ENCODE measurements around the gene CPN1. TPM values are rescaled to one million over a fixed set of nuclear protein-coding genes. Genes with fewer than 3 reads are reported as not detected.

The CPN1 gene
- total and polyA plus RNA-seq, 4 experiments from 2014 or later, result not detected

DNA sequence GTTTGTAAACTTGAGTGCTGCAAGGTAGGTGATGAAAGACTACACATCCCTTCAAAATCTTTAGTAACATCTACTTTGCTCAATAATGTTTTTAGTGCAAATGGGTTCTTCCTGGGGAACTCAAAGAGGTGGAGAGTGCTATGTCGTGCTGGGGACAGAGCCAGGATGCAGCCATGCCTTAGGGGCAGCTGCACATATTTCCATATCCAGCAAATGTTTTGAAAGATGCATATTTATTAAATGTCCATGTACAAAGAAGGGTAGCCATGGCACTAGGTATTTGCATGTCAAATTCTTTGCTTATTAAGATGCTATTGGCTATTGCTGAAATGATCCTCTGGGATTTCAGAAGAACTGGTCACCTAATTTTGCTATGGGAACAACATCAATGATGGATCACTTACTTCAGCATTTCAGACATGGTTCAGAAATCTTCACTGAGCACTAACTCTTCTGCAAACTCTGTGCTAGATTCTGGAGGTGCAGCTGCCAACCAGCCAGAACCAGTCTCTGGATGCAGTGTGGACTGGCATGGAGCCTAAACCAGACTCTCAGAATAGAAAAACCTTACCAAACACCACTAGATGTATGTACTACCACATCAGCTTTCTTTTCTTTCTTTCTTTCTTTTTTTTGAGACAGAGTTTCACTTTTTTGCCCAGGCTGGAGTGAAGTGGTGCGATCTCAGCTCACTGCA lies 40.2 kb downstream of the CPN1 start:
- H3K27me3 Mint-ChIP-seq, result peaks cover 6 to 27% of the 10 kb centered on the region in 2 donors
- Histone ChIP-seq H3K36me3 (ENCODE audit: insufficient read depth, low read length) (no peaks in the 10 kb centered on the region), H3K4me1 (ENCODE audit: insufficient read depth, low read length) (no peaks in the 10 kb centered on the region), H3K27me3 (ENCODE audit: insufficient read depth, low read length) (no peaks in the 10 kb centered on the region), H3K4me3 (ENCODE audit: low read length in 2 of 2) (no peak overlapping the region), H3K27ac (ENCODE audit: low read depth, low read length) (no peak overlapping the region), H3K9me3 (ENCODE audit: control insufficient read depth in 1 of 2, low read length in 2 of 2) (no peaks in the 10 kb centered on the region)
- peak overlapping the region in 1 of 7 donors; percentile 8 for H3K27ac Mint-ChIP-seq
- ChIA-PET POLR2A (ENCODE audit: partially characterized antibody) (no interaction called here), CTCF (ENCODE audit: partially characterized antibody) (interaction anchor here (1.3 kb wide), 1 partner anchor 196 kb away, joined by 7 read pairs; no protein-coding TSS in a partner anchor)
- no peaks in the 10 kb centered on the region for H3K9me3 Mint-ChIP-seq
- H3K36me3 Mint-ChIP-seq, result no peaks in the 10 kb centered on the region
- intact Hi-C loops (cut with micrococcal nuclease), result no loop called here
- no peak for DNase-seq
- no peak overlapping the region for H3K4me3 Mint-ChIP-seq
- no peaks in the 10 kb centered on the region for H3K4me1 Mint-ChIP-seq

DNA sequence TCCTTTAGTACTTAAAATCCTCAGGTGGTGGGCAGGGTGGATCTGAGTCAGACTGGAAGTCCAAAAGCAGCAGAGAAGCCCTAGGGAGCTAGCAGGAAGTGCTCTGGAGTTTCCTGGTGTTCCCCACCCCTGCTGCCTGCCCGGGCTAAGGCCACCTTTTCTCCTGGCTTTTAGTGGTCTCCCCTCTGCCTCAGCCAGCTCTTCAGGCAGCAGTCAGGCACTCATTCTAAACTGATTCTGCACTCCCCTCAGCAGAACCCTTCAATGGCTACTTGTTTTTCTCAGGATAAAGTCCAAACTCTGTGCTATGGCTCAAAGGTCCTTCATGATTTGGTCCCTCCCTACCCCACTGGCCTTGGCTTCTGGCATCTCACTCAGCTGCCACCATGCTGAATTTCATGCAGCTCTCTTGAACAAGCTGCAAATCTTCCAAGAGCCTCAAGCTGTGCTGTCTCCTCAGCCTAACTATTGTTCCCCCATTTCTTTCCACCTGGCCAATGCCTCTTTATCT lies 43.1 kb downstream of the CPN1 start:
- no peak overlapping the region for H3K27ac Mint-ChIP-seq
- H3K27me3 Mint-ChIP-seq, result peaks cover 6 to 25% of the 10 kb centered on the region in 2 donors
- no peaks in the 10 kb centered on the region for H3K4me1 Mint-ChIP-seq
- H3K27me3 ChIP-seq (ENCODE audit: insufficient read depth, low read length), result no peaks in the 10 kb centered on the region
- H3K9me3 ChIP-seq (ENCODE audit: control insufficient read depth in 1 of 2, low read length in 2 of 2), result no peaks in the 10 kb centered on the region
- no peaks in the 10 kb centered on the region for H3K36me3 ChIP-seq (ENCODE audit: insufficient read depth, low read length)
- POLR2A ChIA-PET (ENCODE audit: partially characterized antibody), result interaction anchor here (0.7 kb wide), 1 partner anchor 10 kb away, joined by 3 read pairs; no protein-coding TSS in a partner anchor
- intact Hi-C loops (cut with micrococcal nuclease), result no loop called here
- no peaks in the 10 kb centered on the region for H3K9me3 Mint-ChIP-seq
- no peak overlapping the region for H3K4me3 ChIP-seq (ENCODE audit: low read length in 2 of 2)
- CTCF ChIA-PET (ENCODE audit: partially characterized antibody), result interaction anchor here (1.4 to 2.7 kb wide), 2 partner anchors 10 to 193 kb away, joined by 6 to 11 read pairs; no protein-coding TSS in a partner anchor
- no peaks in the 10 kb centered on the region for H3K36me3 Mint-ChIP-seq
- DNase-seq, result no peak
- no peak overlapping the region for H3K4me3 Mint-ChIP-seq
- no peaks in the 10 kb centered on the region for H3K4me1 ChIP-seq (ENCODE audit: insufficient read depth, low read length)
- H3K27ac ChIP-seq (ENCODE audit: low read depth, low read length), result no peak overlapping the region

DNA sequence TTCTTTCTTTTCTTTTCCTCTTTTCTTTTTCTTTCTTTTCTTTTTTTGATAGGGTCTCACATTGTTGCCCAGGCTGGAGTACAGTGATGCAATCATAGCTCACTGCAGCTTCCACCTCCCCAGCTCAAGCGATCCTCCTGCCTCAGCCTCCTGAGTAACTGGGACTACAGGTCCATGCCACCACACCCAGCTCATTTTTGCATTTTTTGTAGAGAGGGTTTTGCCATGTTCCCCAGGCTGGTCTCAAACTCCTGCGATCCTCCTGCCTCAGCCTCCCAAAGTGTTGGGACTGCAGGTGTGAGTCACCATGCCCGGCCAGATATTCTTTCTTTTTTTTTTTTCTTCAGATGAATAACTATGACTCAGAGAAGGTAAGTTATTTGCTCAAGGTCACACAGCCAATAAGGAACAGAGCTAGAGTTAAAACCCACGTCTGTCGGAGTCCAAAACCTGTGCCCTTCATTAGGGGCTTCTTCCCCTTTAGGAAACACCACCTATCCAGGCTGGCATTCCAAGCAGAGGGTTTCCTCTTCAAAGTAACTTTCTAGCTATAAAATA lies 43.8 kb downstream of the CPN1 start:
- Histone ChIP-seq H3K27me3 (ENCODE audit: insufficient read depth, low read length) (no peaks in the 10 kb centered on the region), H3K4me3 (ENCODE audit: low read length in 2 of 2) (no peak overlapping the region), H3K4me1 (ENCODE audit: insufficient read depth, low read length) (no peaks in the 10 kb centered on the region), H3K9me3 (ENCODE audit: control insufficient read depth in 1 of 2, low read length in 2 of 2) (no peaks in the 10 kb centered on the region), H3K36me3 (ENCODE audit: insufficient read depth, low read length) (no peaks in the 10 kb centered on the region), H3K27ac (ENCODE audit: low read depth, low read length) (no peak overlapping the region)
- ChIA-PET POLR2A (ENCODE audit: partially characterized antibody) (no interaction called here), CTCF (ENCODE audit: partially characterized antibody) (interaction anchor here (2.7 kb wide), 1 partner anchor 192 kb away, joined by 11 read pairs; no protein-coding TSS in a partner anchor)
- Mint-ChIP-seq H3K9me3 (no peaks in the 10 kb centered on the region), H3K27me3 (peaks cover 6 to 26% of the 10 kb centered on the region in 2 donors), H3K36me3 (no peaks in the 10 kb centered on the region), H3K4me1 (no peaks in the 10 kb centered on the region), H3K4me3 (no peak overlapping the region), H3K27ac (peak overlapping the region in 1 of 7 donors; percentile 43)
- intact Hi-C loops (cut with micrococcal nuclease), result no loop called here
- no peak for DNase-seq

DNA sequence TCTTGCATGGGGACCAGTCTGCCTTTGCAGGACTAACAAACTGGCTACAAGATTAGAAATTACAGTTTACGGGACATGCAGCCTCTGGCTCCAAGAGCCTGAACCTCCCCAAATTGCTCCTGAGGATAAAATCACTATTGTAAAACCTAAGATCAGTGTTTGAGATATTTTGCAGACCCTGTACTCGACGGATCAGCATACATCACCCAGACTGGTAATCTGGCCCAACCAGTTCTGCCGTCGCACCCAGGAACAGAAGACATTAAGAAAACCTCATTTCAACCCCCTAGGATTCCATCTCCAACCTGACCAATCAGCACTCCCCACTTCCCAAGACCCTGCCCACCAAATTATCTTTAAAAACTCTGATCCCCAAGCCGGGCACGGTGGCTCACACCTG lies 44.8 kb downstream of the CPN1 start:
- no peak overlapping the region for H3K27ac Mint-ChIP-seq
- intact Hi-C loops (cut with micrococcal nuclease), result no loop called here
- no peaks in the 10 kb centered on the region for H3K9me3 ChIP-seq (ENCODE audit: control insufficient read depth in 1 of 2, low read length in 2 of 2)
- H3K4me3 ChIP-seq (ENCODE audit: low read length in 2 of 2), result no peak overlapping the region
- no peak for DNase-seq
- ChIA-PET CTCF (ENCODE audit: partially characterized antibody) (interaction anchor here (2.7 kb wide), 1 partner anchor 191 kb away, joined by 11 read pairs; no protein-coding TSS in a partner anchor), POLR2A (ENCODE audit: partially characterized antibody) (no interaction called here)
- H3K4me1 Mint-ChIP-seq, result no peaks in the 10 kb centered on the region
- H3K36me3 Mint-ChIP-seq, result no peaks in the 10 kb centered on the region
- H3K9me3 Mint-ChIP-seq, result no peaks in the 10 kb centered on the region
- H3K27me3 Mint-ChIP-seq, result peaks cover 6 to 20% of the 10 kb centered on the region in 2 donors
- no peak overlapping the region for H3K4me3 Mint-ChIP-seq
- no peaks in the 10 kb centered on the region for H3K36me3 ChIP-seq (ENCODE audit: insufficient read depth, low read length)
- no peak overlapping the region for H3K27ac ChIP-seq (ENCODE audit: low read depth, low read length)
- H3K27me3 ChIP-seq (ENCODE audit: insufficient read depth, low read length), result no peaks in the 10 kb centered on the region
- no peaks in the 10 kb centered on the region for H3K4me1 ChIP-seq (ENCODE audit: insufficient read depth, low read length)

DNA sequence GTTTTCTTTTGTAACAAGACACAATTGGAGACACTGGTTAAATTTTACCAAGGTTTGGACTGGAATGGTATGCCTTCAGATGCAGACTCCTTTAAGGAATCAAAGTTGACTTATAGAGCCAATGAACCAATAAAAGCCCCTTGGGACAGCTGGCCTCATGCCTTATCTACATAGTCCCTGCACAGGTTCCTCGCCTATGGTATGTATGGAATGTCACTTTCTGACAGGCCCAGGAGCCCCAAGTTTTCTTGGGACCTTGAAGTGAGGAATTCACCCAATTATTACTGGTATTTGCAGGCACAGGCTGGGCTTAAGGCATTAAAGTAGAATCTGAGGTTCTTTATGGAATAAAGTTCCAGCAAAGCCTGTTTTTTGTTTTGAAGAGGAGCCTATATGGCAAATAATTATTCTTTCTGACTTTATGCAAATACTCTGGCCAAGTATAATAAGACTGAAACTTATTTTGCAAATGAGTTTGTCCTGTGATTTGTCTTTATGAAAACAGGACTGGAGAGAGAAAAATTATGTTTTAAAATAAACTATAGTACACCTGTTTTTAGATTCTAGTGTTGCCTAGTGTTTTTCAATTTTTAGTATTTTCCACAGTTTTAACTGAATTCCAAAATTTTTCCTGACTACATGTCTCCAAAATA lies 47.8 kb downstream of the CPN1 start:
- no peak overlapping the region for H3K27ac ChIP-seq (ENCODE audit: low read depth, low read length)
- no peak for DNase-seq
- H3K4me1 Mint-ChIP-seq, result no peaks in the 10 kb centered on the region
- intact Hi-C loops (cut with micrococcal nuclease), result no loop called here
- H3K9me3 ChIP-seq (ENCODE audit: control insufficient read depth in 1 of 2, low read length in 2 of 2), result no peaks in the 10 kb centered on the region
- no peaks in the 10 kb centered on the region for H3K27me3 ChIP-seq (ENCODE audit: insufficient read depth, low read length)
- H3K27me3 Mint-ChIP-seq, result peaks cover 4 to 13% of the 10 kb centered on the region in 2 donors
- H3K4me3 Mint-ChIP-seq, result no peak overlapping the region
- ChIA-PET CTCF (ENCODE audit: partially characterized antibody) (interaction anchor here (1.5 to 2.7 kb wide), 3 partner anchors 11 to 188 kb away, joined by 4 to 10 read pairs (median 6); no protein-coding TSS in a partner anchor), POLR2A (ENCODE audit: partially characterized antibody) (no interaction called here)
- no peak overlapping the region for H3K4me3 ChIP-seq (ENCODE audit: low read length in 2 of 2)
- no peaks in the 10 kb centered on the region for H3K36me3 Mint-ChIP-seq
- no peak overlapping the region for H3K27ac Mint-ChIP-seq
- no peaks in the 10 kb centered on the region for H3K4me1 ChIP-seq (ENCODE audit: insufficient read depth, low read length)
- H3K36me3 ChIP-seq (ENCODE audit: insufficient read depth, low read length), result no peaks in the 10 kb centered on the region
- H3K9me3 Mint-ChIP-seq, result no peaks in the 10 kb centered on the region

DNA sequence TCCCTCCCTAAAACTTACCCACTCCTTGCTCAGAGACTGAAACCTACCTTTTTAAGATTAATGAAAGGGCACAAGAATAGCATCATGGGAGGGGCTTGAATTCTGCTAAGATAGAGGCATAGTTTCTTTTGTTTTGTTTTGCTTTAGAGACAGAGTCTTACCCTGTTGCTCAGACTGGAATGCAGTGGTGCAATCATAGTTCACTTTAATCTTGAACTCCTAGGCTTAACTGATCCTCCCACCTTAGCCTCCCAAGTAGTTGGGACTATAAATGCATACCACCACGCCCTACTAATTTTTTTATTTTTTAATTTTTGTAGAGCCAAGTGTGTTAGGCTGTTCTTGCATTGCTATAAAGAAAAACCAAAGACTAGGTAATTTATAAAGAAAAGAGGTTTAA lies 54.3 kb downstream of the CPN1 start:
- Histone ChIP-seq H3K4me3 (ENCODE audit: low read length in 2 of 2) (no peak overlapping the region), H3K4me1 (ENCODE audit: insufficient read depth, low read length) (no peaks in the 10 kb centered on the region), H3K36me3 (ENCODE audit: insufficient read depth, low read length) (no peaks in the 10 kb centered on the region), H3K9me3 (ENCODE audit: control insufficient read depth in 1 of 2, low read length in 2 of 2) (no peaks in the 10 kb centered on the region), H3K27ac (ENCODE audit: low read depth, low read length) (no peak overlapping the region), H3K27me3 (ENCODE audit: insufficient read depth, low read length) (no peaks in the 10 kb centered on the region)
- Mint-ChIP-seq H3K9me3 (peaks cover 3 to 25% (median 10%) of the 10 kb centered on the region in 8 donors), H3K4me1 (no peaks in the 10 kb centered on the region), H3K27me3 (peaks cover 3 to 8% of the 10 kb centered on the region in 2 donors), H3K27ac (no peak overlapping the region), H3K36me3 (peaks cover 0 to 4% of the 10 kb centered on the region in 2 donors), H3K4me3 (no peak overlapping the region)
- intact Hi-C loops (cut with micrococcal nuclease), result no loop called here
- POLR2A ChIA-PET (ENCODE audit: partially characterized antibody), result no interaction called here
- CTCF ChIA-PET (ENCODE audit: partially characterized antibody), result no interaction called here
- no peak for DNase-seq

DNA sequence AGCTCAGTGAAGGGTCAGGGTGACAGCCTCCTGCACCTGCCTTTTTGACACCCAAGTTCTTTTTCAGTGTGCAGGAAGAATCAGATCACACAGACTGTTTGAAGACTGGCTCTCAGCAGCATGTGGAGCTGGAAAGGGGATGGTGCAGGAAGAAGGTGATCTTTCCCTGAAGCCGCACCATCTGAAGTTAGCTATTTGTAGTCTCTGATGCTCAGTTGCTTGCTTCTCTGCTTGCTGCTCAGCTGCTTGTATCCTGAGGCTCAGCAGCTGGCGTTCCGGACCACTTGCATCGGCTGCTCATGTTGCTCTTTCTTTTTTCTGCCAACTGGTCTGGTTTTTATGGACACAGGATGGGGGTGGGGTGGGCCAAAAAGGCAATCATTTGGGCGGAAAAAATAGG lies 56.1 kb downstream of the CPN1 start:
- CTCF ChIA-PET (ENCODE audit: partially characterized antibody), result interaction anchor here (0.8 to 1.3 kb wide), 3 partner anchors 19 to 180 kb away, joined by 3 to 6 read pairs (median 4); no protein-coding TSS in a partner anchor
- no peaks in the 10 kb centered on the region for H3K4me1 Mint-ChIP-seq

More for the DNA sequence above, 56.1 kb downstream of the CPN1 start:
- H3K4me3 ChIP-seq (ENCODE audit: low read length in 2 of 2), result no peak overlapping the region
- intact Hi-C loops (cut with micrococcal nuclease), result no loop called here
- no peaks in the 10 kb centered on the region for H3K36me3 ChIP-seq (ENCODE audit: insufficient read depth, low read length)
- POLR2A ChIA-PET (ENCODE audit: partially characterized antibody), result no interaction called here
- no peak overlapping the region for H3K27ac Mint-ChIP-seq
- H3K36me3 Mint-ChIP-seq, result peaks cover 0 to 4% of the 10 kb centered on the region in 2 donors
- no peaks in the 10 kb centered on the region for H3K9me3 ChIP-seq (ENCODE audit: control insufficient read depth in 1 of 2, low read length in 2 of 2)
- no peaks in the 10 kb centered on the region for H3K4me1 ChIP-seq (ENCODE audit: insufficient read depth, low read length)
- H3K9me3 Mint-ChIP-seq, result peaks cover 3 to 25% (median 10%) of the 10 kb centered on the region in 8 donors
- DNase-seq, result no peak
- no peaks in the 10 kb centered on the region for H3K27me3 ChIP-seq (ENCODE audit: insufficient read depth, low read length)
- H3K27ac ChIP-seq (ENCODE audit: low read depth, low read length), result no peak overlapping the region
- peaks cover 3 to 8% of the 10 kb centered on the region in 2 donors for H3K27me3 Mint-ChIP-seq
- no peak overlapping the region for H3K4me3 Mint-ChIP-seq
